ENCODE measurements around the gene ECI2.

ECI2 gene

GRCh38 chr6:4138186-4138585 lies 2.8 kb upstream of the ECI2 start:
- DNase-seq = no peak

GRCh38 chr6:4136354-4136831 lies 1.0 kb upstream of the ECI2 start:
- no peak for DNase-seq

- peak; percentile 98 for DNase-seq
Measured at GRCh38 chr6:4135665-4136353, 434 bp upstream of the ECI2 start.

- peak; percentile 62 for DNase-seq
Measured at GRCh38 chr6:4133941-4134838, 1.2 kb downstream of the ECI2 start.

- DNase-seq = peak; percentile 35
Measured at GRCh38 chr6:4130357-4130987, 4.9 kb downstream of the ECI2 start.

GRCh38 chr6:4129446-4129845 lies 5.9 kb downstream of the ECI2 start:
- no peak for DNase-seq

- no peak for DNase-seq
Measured at GRCh38 chr6:4128748-4129147, 6.6 kb downstream of the ECI2 start.

- DNase-seq = no peak
Measured at GRCh38 chr6:4128072-4128471, 7.3 kb downstream of the ECI2 start.

- DNase-seq = no peak
Measured at GRCh38 chr6:4125933-4126864, 9.2 kb downstream of the ECI2 start.

GRCh38 chr6:4125500-4125899 lies 9.9 kb downstream of the ECI2 start:
- DNase-seq = no peak

- DNase-seq = no peak
Measured at GRCh38 chr6:4124351-4124750, 11.0 kb downstream of the ECI2 start.

- no peak for DNase-seq
Measured at GRCh38 chr6:4115741-4116140, 19.6 kb downstream of the ECI2 start.

GRCh38 chr6:4114123-4114522 lies 21.3 kb downstream of the ECI2 start:
- DNase-seq = no peak

GRCh38 chr6:4113649-4114048 lies 21.7 kb downstream of the ECI2 start:
- no peak for DNase-seq

- DNase-seq = no peak
Measured at GRCh38 chr6:4112366-4112765, 23.0 kb downstream of the ECI2 start.

GRCh38 chr6:4109363-4109815 lies 26.0 kb downstream of the ECI2 start:
- peak; percentile 45 for DNase-seq

GRCh38 chr6:4108561-4109093 lies 26.7 kb downstream of the ECI2 start:
- DNase-seq = no peak

- DNase-seq = no peak
Measured at GRCh38 chr6:4107873-4108272, 27.5 kb downstream of the ECI2 start.

GRCh38 chr6:4105980-4106536 lies 29.3 kb downstream of the ECI2 start:
- DNase-seq = no peak

- DNase-seq = peak; percentile 27
Measured at GRCh38 chr6:4103929-4104328, 31.4 kb downstream of the ECI2 start.

GRCh38 chr6:4102687-4103244 lies 32.6 kb downstream of the ECI2 start:
- peak; percentile 97 for DNase-seq

Measured in NCI-H69 (cell line).